Measurements from ENCODE around the gene PLEKHJ1.

- no peak for TF ChIP-seq EP300 (IDR thresholded peaks at IDR 0.05)
- TF ChIP-seq CTCF (IDR thresholded peaks at IDR 0.05) = no peak
- no peak for TF ChIP-seq POLR2A (IDR thresholded peaks at IDR 0.05; ENCODE audit: low read depth)
- no peak for TF ChIP-seq POLR2AphosphoS5 (IDR thresholded peaks at IDR 0.05)
Measured at GRCh38 chr19:2215281-2215751, 20.8 kb downstream of the PLEKHJ1 start.
